ENCODE data around the gene NVL. TPM values are rescaled to one million over a fixed set of nuclear protein-coding genes. Genes with fewer than 3 reads are reported as not detected.
A peak's percentile ranks its signal among the peaks of the same experiment; 100 is the strongest.

NVL gene
- total RNA-seq, 1 experiment from 2014 or later: 43.4 TPM

- intact Hi-C loops (cut with micrococcal nuclease; ENCODE audit: unreplicated experiment): no loop called here
- H3K27ac Mint-ChIP-seq (ENCODE audit: unreplicated experiment): no peak overlapping the region
- peaks cover 32% of the 10 kb centered on the region for H3K36me3 Mint-ChIP-seq (ENCODE audit: insufficient read depth, unreplicated experiment)
- no peak overlapping the region for H3K4me3 Mint-ChIP-seq (ENCODE audit: low read depth, unreplicated experiment)
- no peak for TF ChIP-seq CTCF (IDR thresholded peaks at IDR 0.05; ENCODE audit: unreplicated experiment)
- no peaks in the 10 kb centered on the region for H3K9me3 Mint-ChIP-seq (ENCODE audit: low read depth, unreplicated experiment)
- no TSS peak for BruUV-seq (replicated peaks)
- H3K4me1 Mint-ChIP-seq (ENCODE audit: low read depth, unreplicated experiment): peaks cover 8% of the 10 kb centered on the region
- H3K27me3 Mint-ChIP-seq (ENCODE audit: unreplicated experiment): no peaks in the 10 kb centered on the region
- no peak for DNase-seq
- CTCF ChIA-PET: interaction anchor here (0.7 kb wide), 1 partner anchor 11 kb away, joined by 3 read pairs; no protein-coding TSS in a partner anchor
Observed at GRCh38 chr1:224188286-224188685, 141.7 kb downstream of the NVL start.

- no peak for DNase-seq
- Mint-ChIP-seq H3K9me3 (ENCODE audit: low read depth, unreplicated experiment) (no peaks in the 10 kb centered on the region), H3K4me3 (ENCODE audit: low read depth, unreplicated experiment) (peak overlapping the region; percentile 88), H3K4me1 (ENCODE audit: low read depth, unreplicated experiment) (peaks cover 19% of the 10 kb centered on the region), H3K27me3 (ENCODE audit: unreplicated experiment) (no peaks in the 10 kb centered on the region), H3K27ac (ENCODE audit: unreplicated experiment) (no peak overlapping the region), H3K36me3 (ENCODE audit: insufficient read depth, unreplicated experiment) (peaks cover 34% of the 10 kb centered on the region)
- intact Hi-C loops (cut with micrococcal nuclease; ENCODE audit: unreplicated experiment): no loop called here
- CTCF ChIA-PET: no interaction called here
- no peak for TF ChIP-seq CTCF (IDR thresholded peaks at IDR 0.05; ENCODE audit: unreplicated experiment)
- BruUV-seq (replicated peaks): no TSS peak
Observed at GRCh38 chr1:224185208-224185607, 144.8 kb downstream of the NVL start.

- TF ChIP-seq CTCF (IDR thresholded peaks at IDR 0.05; ENCODE audit: unreplicated experiment): no peak
- Mint-ChIP-seq H3K36me3 (ENCODE audit: insufficient read depth, unreplicated experiment) (peaks cover 34% of the 10 kb centered on the region), H3K4me1 (ENCODE audit: low read depth, unreplicated experiment) (peaks cover 19% of the 10 kb centered on the region), H3K9me3 (ENCODE audit: low read depth, unreplicated experiment) (no peaks in the 10 kb centered on the region), H3K4me3 (ENCODE audit: low read depth, unreplicated experiment) (peak overlapping the region; percentile 88), H3K27ac (ENCODE audit: unreplicated experiment) (peak overlapping the region; percentile 33), H3K27me3 (ENCODE audit: unreplicated experiment) (no peaks in the 10 kb centered on the region)
- CTCF ChIA-PET: no interaction called here
- intact Hi-C loops (cut with micrococcal nuclease; ENCODE audit: unreplicated experiment): no loop called here
- DNase-seq: peak; percentile 69
- no TSS peak for BruUV-seq (replicated peaks)
Observed at GRCh38 chr1:224183591-224184312, 146.2 kb downstream of the NVL start.

GRCh38 chr1:224182866-224183590 lies 146.9 kb downstream of the NVL start, which contains the start of gene DEGS1:
Gene DEGS1 (plus strand): TSS chr1:224183240. CDS start chr1:224183337, 97 bp downstream.
- no peaks in the 10 kb centered on the region for H3K9me3 Mint-ChIP-seq (ENCODE audit: low read depth, unreplicated experiment)
- peaks cover 19% of the 10 kb centered on the region for H3K4me1 Mint-ChIP-seq (ENCODE audit: low read depth, unreplicated experiment)
- no peaks in the 10 kb centered on the region for H3K27me3 Mint-ChIP-seq (ENCODE audit: unreplicated experiment)
- BruUV-seq (replicated peaks): no TSS peak
- peak within 1 kb of the TSS; percentile 88 for H3K4me3 Mint-ChIP-seq (ENCODE audit: low read depth, unreplicated experiment)
- intact Hi-C loops (cut with micrococcal nuclease; ENCODE audit: unreplicated experiment): no loop called here
- peaks cover 34% of the 10 kb centered on the region for H3K36me3 Mint-ChIP-seq (ENCODE audit: insufficient read depth, unreplicated experiment)
- CTCF ChIA-PET: interaction anchor here (0.6 to 0.8 kb wide), 4 partner anchors 30 to 303 kb away, joined by 3 to 6 read pairs (median 5); no protein-coding TSS in a partner anchor
- peak; percentile 87 for DNase-seq
- peak within 1 kb of the TSS; percentile 77 for H3K27ac Mint-ChIP-seq (ENCODE audit: unreplicated experiment)
- no peak for TF ChIP-seq CTCF (IDR thresholded peaks at IDR 0.05; ENCODE audit: unreplicated experiment)
